Measurements from ENCODE around the gene ADAM8. TPM values are rescaled to one million over a fixed set of nuclear protein-coding genes. Genes with fewer than 3 reads are reported as not detected.

ADAM8 gene
- total RNA-seq, 3 donors from 2014 or later (not counting 1 experiment from before 2014, with no cell fraction given) = 357 to 682 (median 425) TPM

GRCh38 chr10:133297504-133297903, 20.8 kb upstream of the ADAM8 start:
- Mint-ChIP-seq H3K4me1 (peaks cover 0 to under 1% of the 10 kb centered on the region in 2 donors), H3K27me3 (ENCODE audit: low read depth in 2 of 2) (no peaks in the 10 kb centered on the region), H3K9me3 (no peaks in the 10 kb centered on the region), H3K36me3 (peaks cover 15% of the 10 kb centered on the region), H3K4me3 (no peak overlapping the region), H3K27ac (no peak overlapping the region)
- Histone ChIP-seq H3K36me3 (ENCODE audit: control insufficient read depth, insufficient read depth, low read length) (peaks cover 75% of the 10 kb centered on the region), H3K4me1 (ENCODE audit: control insufficient read depth, insufficient read depth, low read length) (peaks cover 7% of the 10 kb centered on the region), H3K27me3 (ENCODE audit: control insufficient read depth, insufficient read depth, low read length) (no peaks in the 10 kb centered on the region), H3K27ac (ENCODE audit: low read length) (no peak overlapping the region), H3K9me3 (ENCODE audit: control insufficient read depth, insufficient read depth, low read length) (no peaks in the 10 kb centered on the region), H3K4me3 (ENCODE audit: low read length) (no peak overlapping the region)
- no peak for DNase-seq
- ATAC-seq = no peak
- WGBS (ENCODE audit: insufficient coverage) = 97% methylated on average over 10 of the region's 10 CpGs
- TF ChIP-seq CTCF (IDR thresholded peaks at IDR 0.05) = no peak
- intact Hi-C loops (cut with micrococcal nuclease) = no loop called here

- TF ChIP-seq CTCF (IDR thresholded peaks at IDR 0.05) = no peak
- H3K27ac Mint-ChIP-seq = no peak overlapping the region
- Histone ChIP-seq H3K27ac (ENCODE audit: low read length) (no peak overlapping the region), H3K36me3 (ENCODE audit: control insufficient read depth, insufficient read depth, low read length) (peaks cover 80% of the 10 kb centered on the region), H3K4me1 (ENCODE audit: control insufficient read depth, insufficient read depth, low read length) (peaks cover 7% of the 10 kb centered on the region), H3K9me3 (ENCODE audit: control insufficient read depth, insufficient read depth, low read length) (no peaks in the 10 kb centered on the region), H3K4me3 (ENCODE audit: low read length) (no peak overlapping the region), H3K27me3 (ENCODE audit: control insufficient read depth, insufficient read depth, low read length) (no peaks in the 10 kb centered on the region)
- H3K27me3 Mint-ChIP-seq (ENCODE audit: low read depth in 2 of 2) = no peaks in the 10 kb centered on the region
- DNase-seq = no peak
- no peaks in the 10 kb centered on the region for H3K4me1 Mint-ChIP-seq
- H3K4me3 Mint-ChIP-seq = no peak overlapping the region
- H3K9me3 Mint-ChIP-seq = no peaks in the 10 kb centered on the region
- no peak for ATAC-seq
- intact Hi-C loops (cut with micrococcal nuclease) = no loop called here
- H3K36me3 Mint-ChIP-seq = peaks cover 13% of the 10 kb centered on the region
- WGBS (ENCODE audit: insufficient coverage) = 97% methylated on average over 42 of the region's 42 CpGs
Observed at GRCh38 chr10:133295426-133296320, 19.0 kb upstream of the ADAM8 start.

- no peak overlapping the region for H3K4me3 Mint-ChIP-seq
- H3K9me3 ChIP-seq (ENCODE audit: control insufficient read depth, insufficient read depth, low read length) = no peaks in the 10 kb centered on the region
Observed at GRCh38 chr10:133294189-133294588, 17.5 kb upstream of the ADAM8 start.

More at GRCh38 chr10:133294189-133294588, 17.5 kb upstream of the ADAM8 start:
- intact Hi-C loops (cut with micrococcal nuclease) = no loop called here
- WGBS (ENCODE audit: insufficient coverage) = 92% methylated on average over 15 of the region's 15 CpGs
- Histone ChIP-seq H3K4me1 (ENCODE audit: control insufficient read depth, insufficient read depth, low read length) (peaks cover 7% of the 10 kb centered on the region), H3K4me3 (ENCODE audit: low read length) (no peak overlapping the region), H3K27ac (ENCODE audit: low read length) (no peak overlapping the region), H3K27me3 (ENCODE audit: control insufficient read depth, insufficient read depth, low read length) (no peaks in the 10 kb centered on the region), H3K36me3 (ENCODE audit: control insufficient read depth, insufficient read depth, low read length) (peaks cover 82% of the 10 kb centered on the region)
- H3K4me1 Mint-ChIP-seq = no peaks in the 10 kb centered on the region
- no peaks in the 10 kb centered on the region for H3K27me3 Mint-ChIP-seq (ENCODE audit: low read depth in 2 of 2)
- ATAC-seq (no peak), DNase-seq (no peak)
- no peaks in the 10 kb centered on the region for H3K36me3 Mint-ChIP-seq
- no peak for TF ChIP-seq CTCF (IDR thresholded peaks at IDR 0.05)
- H3K27ac Mint-ChIP-seq = no peak overlapping the region
- H3K9me3 Mint-ChIP-seq = no peaks in the 10 kb centered on the region

Measured in natural killer cell (primary cell).